Spleen (tissue), 11 donors: ENCODE measurements around the gene CLEC10A. TPM values are rescaled to one million over a fixed set of nuclear protein-coding genes. Genes with fewer than 3 reads are reported as not detected.

Experiments
- DNase-seq: peaks from one replicate; pipeline ENCODE4 v3.0.0-alpha.2; 2020
- H3K27ac ChIP-seq, 8 donors: fragments of 200-600 bp; sonication (generic) in 7 of 8; 1 replicate in 4 of 8; 2 replicates in 4 of 8; pipeline versions ENCODE4 v1.5.0 to v1.8.0; 2016 to 2021; ENCODE audit warnings: inconsistent platforms in 4 of 8, mild to moderate bottlenecking in 4 of 8, moderate library complexity in 1 of 8
- H3K27me3 ChIP-seq, 7 donors: fragments of 200-600 bp; sonication (generic) in 6 of 7; replicated peaks in 1 of 7; 1 replicate in 4 of 7; 2 replicates in 3 of 7; pipeline versions ENCODE4 v1.5.0 to v1.8.0; 2016 to 2021; ENCODE audit warnings: inconsistent platforms in 3 of 7, mild to moderate bottlenecking in 1 of 7
- H3K36me3 ChIP-seq, 6 donors: fragments of 200-600 bp; sonication (generic) in 5 of 6; 1 replicate in 4 of 6; 2 replicates in 2 of 6; pipeline versions ENCODE4 v1.5.0 to v1.8.0; 2016 to 2021; ENCODE audit warnings: inconsistent platforms in 2 of 6
- H3K4me1 ChIP-seq, 6 donors: fragments of 200-600 bp; sonication (generic) in 5 of 6; 1 replicate in 3 of 6; 2 replicates in 3 of 6; pipeline versions ENCODE4 v1.5.0 to v1.8.0; 2016 to 2021; ENCODE audit warnings: inconsistent platforms in 3 of 6
- H3K4me3 ChIP-seq, 8 donors: fragments of 200-600 bp; sonication (generic) in 7 of 8; 1 replicate in 4 of 8; 2 replicates in 4 of 8; pipeline versions ENCODE4 v1.5.0 to v1.8.0; 2016 to 2021; ENCODE audit warnings: inconsistent platforms in 4 of 8, mild to moderate bottlenecking in 4 of 8, moderate library complexity in 2 of 8
- H3K9me3 ChIP-seq, 8 donors: fragments of 200-600 bp; sonication (generic) in 7 of 8; 1 replicate in 4 of 8; 2 replicates in 4 of 8; pipeline versions ENCODE4 v1.5.0 to v1.8.0; 2016 to 2021; ENCODE audit warnings: inconsistent platforms in 4 of 8
- POLR2A ChIP-seq, 3 donors: fragments of 450-650 bp; IDR thresholded peaks; one replicate each; pipeline ENCODE4 v1.5.1; 2017; ENCODE audit warnings: antibody characterized with exemption in 3 of 3, mild to moderate bottlenecking in 1 of 3
- POLR2AphosphoS5 ChIP-seq, 3 donors: sonication (generic); formaldehyde crosslinking; IDR thresholded peaks; one replicate each; pipeline ENCODE4 v1.5.1; 2017; ENCODE audit warnings: antibody characterized with exemption in 3 of 3
- WGBS, 5 donors: extraction: QIAGEN DNeasy Blood & Tissue Kit in 3 of 5; methylation state at CpG; one replicate each; pipeline versions ENCODE4 v1.1.5 to v1.1.7; 2013 to 2018; 5-methylcytosine and 5-hydroxymethylcytosine counted together
- intact Hi-C: fragments of 100-400 bp; cut with DNase I; formaldehyde crosslinking; loops from one replicate; pipeline ENCODE4 v1.15.0; 2023; ENCODE audit warnings: low total_unique reads
- polyA plus RNA-seq, 3 donors: library from polyadenylated mRNA; stranded (reverse); fragments of 200-250 nt; gene quantifications; one replicate each; pipeline ENCODE4 v1.2.1, GENCODE V29; 2013
- small RNA-seq, 4 donors: library from RNA; depleted of rRNA; stranded (forward); fragments of <200 nt; gene quantifications; one replicate each; pipeline ENCODE3, GENCODE V24; 2016
- total RNA-seq, 7 donors: library from RNA; depleted of rRNA in 3 of 7; stranded (reverse); fragments of >200 nt in 3 of 7; fragmentation: NEBNext Ultra II Directional in 4 of 7; extraction: Animal tissue kit (Norgen Biotek cat#: 25700) in 4 of 7; gene quantifications; one replicate each; pipeline versions ENCODE4 v1.1.0 to v1.2.1, GENCODE V29; 2016 to 2021
- TF ChIP-seq, protein P1 (sequence below), 11 experiments: fragments of 200-600 bp in 7 of 11; fragments of 450-650 bp in 4 of 11; sonication (generic) in 4 of 11; IDR thresholded peaks in 8 of 11; conservative IDR thresholded peaks in 3 of 11; 1 replicate in 7 of 11; 2 replicates in 4 of 11; pipeline versions ENCODE4 v1.4.0 to v1.8.0; 2016 to 2021; ENCODE audit warnings: antibody characterized with exemption in 11 of 11, inconsistent platforms in 4 of 11, mild to moderate bottlenecking in 1 of 11
- donor health status: healthy with polysubstance abuse.
- donor health status: DM: no; HTN: no; CAD: no; lungs with moderate emphysema.
- donor health status: DM: no; HTN: no; CAD: no.
- donor health status: Bipolar disorder and iron deficiency.
- donor health status: healthy.
- donor health status: DM: no; HTN: no; CAD: no.
- donor health status: DM: yes; HTN: yes; CAD: no.

The CLEC10A gene
- total and polyA plus RNA-seq, 10 donors: 0.85 to 22.2 (median 6.7) TPM

- TF ChIP-seq POLR2AphosphoS5 (IDR thresholded peaks at IDR 0.05): no peak
- no peak for TF ChIP-seq POLR2A (IDR thresholded peaks at IDR 0.05)
- TF ChIP-seq, protein P1, sequence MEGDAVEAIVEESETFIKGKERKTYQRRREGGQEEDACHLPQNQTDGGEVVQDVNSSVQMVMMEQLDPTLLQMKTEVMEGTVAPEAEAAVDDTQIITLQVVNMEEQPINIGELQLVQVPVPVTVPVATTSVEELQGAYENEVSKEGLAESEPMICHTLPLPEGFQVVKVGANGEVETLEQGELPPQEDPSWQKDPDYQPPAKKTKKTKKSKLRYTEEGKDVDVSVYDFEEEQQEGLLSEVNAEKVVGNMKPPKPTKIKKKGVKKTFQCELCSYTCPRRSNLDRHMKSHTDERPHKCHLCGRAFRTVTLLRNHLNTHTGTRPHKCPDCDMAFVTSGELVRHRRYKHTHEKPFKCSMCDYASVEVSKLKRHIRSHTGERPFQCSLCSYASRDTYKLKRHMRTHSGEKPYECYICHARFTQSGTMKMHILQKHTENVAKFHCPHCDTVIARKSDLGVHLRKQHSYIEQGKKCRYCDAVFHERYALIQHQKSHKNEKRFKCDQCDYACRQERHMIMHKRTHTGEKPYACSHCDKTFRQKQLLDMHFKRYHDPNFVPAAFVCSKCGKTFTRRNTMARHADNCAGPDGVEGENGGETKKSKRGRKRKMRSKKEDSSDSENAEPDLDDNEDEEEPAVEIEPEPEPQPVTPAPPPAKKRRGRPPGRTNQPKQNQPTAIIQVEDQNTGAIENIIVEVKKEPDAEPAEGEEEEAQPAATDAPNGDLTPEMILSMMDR (IDR thresholded peaks at IDR 0.05 in 8 of 11, conservative IDR thresholded peaks at IDR 0.05 in 3 of 11): no peak
- peaks cover 0 to 22% (median 0%) of the 10 kb centered on the region in 6 donors for H3K36me3 ChIP-seq
- peaks cover 0 to 11% (median 0%) of the 10 kb centered on the region in 7 donors for H3K27me3 ChIP-seq
- H3K9me3 ChIP-seq: no peaks in the 10 kb centered on the region
- peaks cover 19 to 97% (median 52%) of the 10 kb centered on the region in 6 donors for H3K4me1 ChIP-seq
- intact Hi-C loops: no loop called here
- peak overlapping the region in 6 of 8 donors; percentile 13 to 78 (median 64) for H3K27ac ChIP-seq
- peak overlapping the region in 1 of 8 donors; percentile 30 for H3K4me3 ChIP-seq
- peak; percentile 77 for DNase-seq
- WGBS, 5 donors: 67 to 81% (median 74%) methylated on average over 5 to 13 of the region's 13 CpGs
Observed at GRCh38 chr17:7027335-7027734, 52.7 kb downstream of the CLEC10A start.

- intact Hi-C loops: no loop called here
- TF ChIP-seq POLR2AphosphoS5 (IDR thresholded peaks at IDR 0.05) (no peak), POLR2A (IDR thresholded peaks at IDR 0.05) (no peak)
- TF ChIP-seq, protein P1 (IDR thresholded peaks at IDR 0.05 in 8 of 11, conservative IDR thresholded peaks at IDR 0.05 in 3 of 11): no peak
- Histone ChIP-seq H3K27me3 (peaks cover 0 to 15% (median 0%) of the 10 kb centered on the region in 7 donors), H3K9me3 (no peaks in the 10 kb centered on the region), H3K4me3 (peak overlapping the region in 1 of 8 donors; percentile 30), H3K4me1 (peaks cover 25 to 97% (median 59%) of the 10 kb centered on the region in 6 donors), H3K27ac (peak overlapping the region in 6 of 8 donors; percentile 9 to 78 (median 64)), H3K36me3 (peaks cover 0 to 22% (median 0%) of the 10 kb centered on the region in 6 donors)
- DNase-seq: peak; percentile 67
- WGBS, 5 donors: 82 to 91% (median 85%) methylated on average over 27 to 29 of the region's 29 CpGs
Observed at GRCh38 chr17:7026471-7027115, 53.5 kb downstream of the CLEC10A start.

- intact Hi-C loops: no loop called here
- Histone ChIP-seq H3K27ac (peak overlapping the region in 1 of 8 donors; percentile 10), H3K36me3 (peaks cover 0 to 22% (median 0%) of the 10 kb centered on the region in 6 donors), H3K27me3 (peaks cover 0 to 15% (median 0%) of the 10 kb centered on the region in 7 donors), H3K9me3 (no peaks in the 10 kb centered on the region), H3K4me1 (peaks cover 37 to 97% (median 68%) of the 10 kb centered on the region in 6 donors), H3K4me3 (peak overlapping the region in 2 of 8 donors; percentile 45 to 69)
- TF ChIP-seq POLR2A (IDR thresholded peaks at IDR 0.05): no peak
- TF ChIP-seq, protein P1 (IDR thresholded peaks at IDR 0.05 in 8 of 11, conservative IDR thresholded peaks at IDR 0.05 in 3 of 11): no peak
- no peak for TF ChIP-seq POLR2AphosphoS5 (IDR thresholded peaks at IDR 0.05)
- DNase-seq: no peak
- 79 to 90% (median 79%) methylated on average over 1 of the region's 1 CpG for WGBS, 5 donors
Observed at GRCh38 chr17:7025245-7025644, 54.8 kb downstream of the CLEC10A start.

Small RNA genes within 50 kb of the gene (small RNA-seq; reads per million reads assigned to genes)
- 0 reads per million in 4 donors for gene AC120057.1

Other genes starting within 250 kb of the CLEC10A start
- gene TEKT1, start 248.5 kb downstream of the CLEC10A start, total RNA-seq: not detected
- gene TEKT1, start 248.5 kb downstream of the CLEC10A start, polyA plus RNA-seq: not detected
- gene ALOX12, start 84.2 kb downstream of the CLEC10A start, total RNA-seq: 1 to 10 TPM in 6 of 7 donors, under 1 TPM in 1; 0.79 to 2.5 (median 1.4) TPM
- under 1 TPM; 0.15 to 0.35 (median 0.30) TPM for gene ALOX12, start 84.2 kb downstream of the CLEC10A start, polyA plus RNA-seq
- gene RNASEK, start 67.6 kb downstream of the CLEC10A start, total RNA-seq: 100 to 1,000 TPM; 224 to 335 (median 271) TPM
- 100 to 1,000 TPM; 369 to 504 (median 411) TPM for gene RNASEK, start 67.6 kb downstream of the CLEC10A start, polyA plus RNA-seq
- 10 to 100 TPM; 12.9 to 92.5 (median 23.2) TPM for gene BCL6B, start 57.2 kb downstream of the CLEC10A start, total RNA-seq
- gene BCL6B, start 57.2 kb downstream of the CLEC10A start, polyA plus RNA-seq: 10 to 100 TPM in 1 of 3 donors, 1 to 10 TPM in 2; 4.2 to 16.6 (median 6.9) TPM
- 10 to 100 TPM in 2 of 7 donors, 1 to 10 TPM in 5; 4.0 to 15.3 (median 7.6) TPM for gene SLC16A13, start 44.2 kb downstream of the CLEC10A start, total RNA-seq
- 1 to 10 TPM; 1.7 to 5.4 (median 1.8) TPM for gene SLC16A13, start 44.2 kb downstream of the CLEC10A start, polyA plus RNA-seq
- gene SLC16A11, start 36.2 kb downstream of the CLEC10A start, total RNA-seq: 1 to 10 TPM in 5 of 7 donors, under 1 TPM in 1, not detected in 1; 0.51 to 3.6 (median 2.9) TPM
- gene SLC16A11, start 36.2 kb downstream of the CLEC10A start, polyA plus RNA-seq: 1 to 10 TPM; 1.9 to 3.9 (median 2.1) TPM
- 10 to 100 TPM in 2 of 7 donors, 1 to 10 TPM in 4, not detected in 1; 2.4 to 10.5 (median 6.2) TPM for gene ASGR2, start 34.6 kb upstream of the CLEC10A start, total RNA-seq
- gene ASGR2, start 34.6 kb upstream of the CLEC10A start, polyA plus RNA-seq: 10 to 100 TPM in 1 of 3 donors, 1 to 10 TPM in 2; 2.3 to 35.1 (median 8.8) TPM
- 1 to 10 TPM; 1.5 to 7.2 (median 3.7) TPM for gene ASGR1, start 99.1 kb upstream of the CLEC10A start, total RNA-seq
- gene ASGR1, start 99.1 kb upstream of the CLEC10A start, polyA plus RNA-seq: 10 to 100 TPM in 1 of 3 donors, 1 to 10 TPM in 2; 1.3 to 10.2 (median 6.4) TPM
- gene DLG4, start 139.6 kb upstream of the CLEC10A start, total RNA-seq: 10 to 100 TPM; 17.0 to 38.5 (median 30.5) TPM
- 10 to 100 TPM in 1 of 3 donors, 1 to 10 TPM in 2; 3.0 to 21.5 (median 4.3) TPM for gene DLG4, start 139.6 kb upstream of the CLEC10A start, polyA plus RNA-seq
- 100 to 1,000 TPM; 402 to 903 (median 548) TPM for gene ACADVL, start 139.7 kb upstream of the CLEC10A start, total RNA-seq
- gene ACADVL, start 139.7 kb upstream of the CLEC10A start, polyA plus RNA-seq: 100 to 1,000 TPM; 320 to 963 (median 710) TPM
- gene DVL2, start 154.3 kb upstream of the CLEC10A start, total RNA-seq: 10 to 100 TPM; 36.9 to 48.0 (median 39.2) TPM
- 10 to 100 TPM in 2 of 3 donors, 1 to 10 TPM in 1; 9.8 to 29.2 (median 11.7) TPM for gene DVL2, start 154.3 kb upstream of the CLEC10A start, polyA plus RNA-seq
- 10 to 100 TPM; 33.1 to 47.6 (median 38.8) TPM for gene PHF23, start 159.2 kb upstream of the CLEC10A start, total RNA-seq
- gene PHF23, start 159.2 kb upstream of the CLEC10A start, polyA plus RNA-seq: 10 to 100 TPM; 27.4 to 50.4 (median 33.2) TPM
- gene GABARAP, start 162.2 kb upstream of the CLEC10A start, total RNA-seq: 100 to 1,000 TPM; 222 to 519 (median 438) TPM
- 100 to 1,000 TPM; 755 to 855 (median 822) TPM for gene GABARAP, start 162.2 kb upstream of the CLEC10A start, polyA plus RNA-seq
- gene CTDNEP1, start 171.5 kb upstream of the CLEC10A start, total RNA-seq: 100 to 1,000 TPM in 4 of 7 donors, 10 to 100 TPM in 3; 83.1 to 133 (median 119) TPM
- 100 to 1,000 TPM in 1 of 3 donors, 10 to 100 TPM in 2; 69.3 to 104 (median 86.1) TPM for gene CTDNEP1, start 171.5 kb upstream of the CLEC10A start, polyA plus RNA-seq
- gene ELP5, start 172.0 kb upstream of the CLEC10A start, total RNA-seq: 10 to 100 TPM; 22.1 to 40.3 (median 36.3) TPM
- 10 to 100 TPM; 36.2 to 40.2 (median 37.2) TPM for gene ELP5, start 172.0 kb upstream of the CLEC10A start, polyA plus RNA-seq
- gene CLDN7, start 182.2 kb upstream of the CLEC10A start, total RNA-seq: 1 to 10 TPM in 6 of 7 donors, under 1 TPM in 1; 0.74 to 6.6 (median 2.4) TPM
- gene CLDN7, start 182.2 kb upstream of the CLEC10A start, polyA plus RNA-seq: 1 to 10 TPM; 2.9 to 6.0 (median 4.3) TPM
- 1 to 10 TPM in 1 of 7 donors, under 1 TPM in 6; 0.39 to 1.6 (median 0.51) TPM for gene SLC2A4, start 201.5 kb upstream of the CLEC10A start, total RNA-seq
- gene SLC2A4, start 201.5 kb upstream of the CLEC10A start, polyA plus RNA-seq: under 1 TPM; 0.07 to 0.56 (median 0.29) TPM
- under 1 TPM in 3 of 7 donors, not detected in 4; 0.11 to 0.40 (median 0.19) TPM for gene YBX2, start 214.4 kb upstream of the CLEC10A start, total RNA-seq
- under 1 TPM; 0.09 to 0.22 (median 0.12) TPM for gene YBX2, start 214.4 kb upstream of the CLEC10A start, polyA plus RNA-seq
- gene EIF5A, start 227.4 kb upstream of the CLEC10A start, total RNA-seq: 100 to 1,000 TPM; 117 to 326 (median 244) TPM
- 100 to 1,000 TPM; 310 to 426 (median 376) TPM for gene EIF5A, start 227.4 kb upstream of the CLEC10A start, polyA plus RNA-seq
- gene GPS2, start 235.1 kb upstream of the CLEC10A start, total RNA-seq: 100 to 1,000 TPM in 2 of 7 donors, 10 to 100 TPM in 5; 54.1 to 123 (median 65.4) TPM
- 10 to 100 TPM; 56.6 to 73.2 (median 70.9) TPM for gene GPS2, start 235.1 kb upstream of the CLEC10A start, polyA plus RNA-seq
- 10 to 100 TPM; 16.5 to 53.9 (median 44.3) TPM for gene NEURL4, start 249.1 kb upstream of the CLEC10A start, total RNA-seq
- gene NEURL4, start 249.1 kb upstream of the CLEC10A start, polyA plus RNA-seq: 10 to 100 TPM; 17.6 to 48.6 (median 36.3) TPM